K562 (cell line): ENCODE results near the gene LCP2. TPM values are rescaled to one million over a fixed set of nuclear protein-coding genes. Genes with fewer than 3 reads are reported as not detected.

Experiments
- ATAC-seq: fragments of 200-7000 bp; cut with Tn5 transposase; 3 replicates; pipeline ENCODE4 v1.9.1; 2020; ENCODE audit warnings: moderate library complexity
- BruUV-seq: library from RNA; stranded (reverse); fragments of 400-500 nt; replicated peaks from 2 replicates; lab custom pipeline; 2021; lab: Mats Ljungman, UMichigan
- CTCF ChIA-PET: fragments of 300-600 bp; formaldehyde crosslinking; extraction: SDS; loops from one replicate; lab custom pipeline; 2021; ENCODE audit warnings: low intra/inter-chr PET ratio; lab: Yijun Ruan, JAX
- POLR2A ChIA-PET: fragments of 300-600, 350-650 bp; sonication (Branson Sonifier 250); formaldehyde crosslinking; extraction: SDS; loops from one replicate; lab custom pipeline; 2021; ENCODE audit warnings: antibody characterized with exemption, inconsistent platforms; lab: Yijun Ruan, JAX
- DNase-seq, 4 experiments: peaks; one replicate each; pipeline versions ENCODE4 v3.0.0 to v3.0.0-alpha.2; 2011 to 2018; ENCODE audit warnings: low spot score in 3 of 4, mixed read lengths in 3 of 4; ENCODE audit errors: extremely low read depth in 1 of 4
- FAIRE-seq: peaks from 2 replicates; lab custom pipeline; 2011; peaks lifted over from hg19 to GRCh38; lab: Jason Lieb, UNC
- H2AFZ ChIP-seq: 2 replicates; pipeline ENCODE4 v1.6.0; 2011; ENCODE audit warnings: low read depth, low read length, control low read depth, inconsistent platforms
- H3K27ac ChIP-seq: fragments of 200-600 bp; 3 replicates; pipeline ENCODE4 v1.8.0; 2011; ENCODE audit warnings: low read depth, mild to moderate bottlenecking, control low read depth, inconsistent platforms, low read length, moderate library complexity, mixed read lengths; ENCODE audit errors: extremely low read depth
- H3K27me3 ChIP-seq, 2 experiments: fragments of 300-600 bp in 1 of 2; 2 replicates in 1 of 2; 3 replicates in 1 of 2; pipeline versions ENCODE4 v1.6.0 to v1.8.0; 2011; ENCODE audit warnings: inconsistent platforms in 2 of 2, low read length in 2 of 2, mild to moderate bottlenecking in 1 of 2, mixed read lengths in 1 of 2, moderate library complexity in 1 of 2; ENCODE audit not compliant: control insufficient read depth in 2 of 2, insufficient read depth in 2 of 2
- H3K36me3 ChIP-seq: fragments of 300-600 bp; 3 replicates; pipeline ENCODE4 v1.8.0; 2011; ENCODE audit warnings: mild to moderate bottlenecking, low read length, inconsistent platforms; ENCODE audit not compliant: control insufficient read depth, insufficient read depth
- H3K4me1 ChIP-seq, 2 experiments: fragments of 200-600 bp in 1 of 2; replicated peaks in 1 of 2; 2 replicates in 1 of 2; 3 replicates in 1 of 2; pipeline versions ENCODE4 v1.5.1 to v1.8.0; 2011; ENCODE audit warnings: inconsistent platforms in 2 of 2, low read length in 2 of 2, mild to moderate bottlenecking in 1 of 2, mixed read lengths in 1 of 2, moderate library complexity in 1 of 2; ENCODE audit not compliant: control insufficient read depth in 2 of 2, insufficient read depth in 2 of 2
- H3K4me2 ChIP-seq: 2 replicates; pipeline ENCODE4 v1.6.1; 2011; ENCODE audit warnings: low read length, control low read depth, inconsistent platforms, mixed read lengths; ENCODE audit not compliant: insufficient read depth
- H3K4me3 ChIP-seq: fragments of 200-600 bp; sonication (generic), shearing (Covaris generic); 2 replicates; pipeline ENCODE4 v1.5.1; 2016; ENCODE audit warnings: control low read depth, inconsistent platforms
- H3K79me2 ChIP-seq: fragments of 200-600 bp; 3 replicates; pipeline ENCODE4 v1.8.0; 2011; ENCODE audit warnings: low read length, inconsistent platforms; ENCODE audit not compliant: control insufficient read depth, insufficient read depth
- H3K9ac ChIP-seq, 2 experiments: 2 replicates each; pipeline versions ENCODE4 v1.6.0 to v1.6.1; 2011; ENCODE audit warnings: low read depth in 2 of 2, low read length in 2 of 2, control low read depth in 1 of 2, inconsistent platforms in 1 of 2, mild to moderate bottlenecking in 1 of 2, mixed read lengths in 1 of 2; ENCODE audit not compliant: insufficient read depth in 1 of 2
- H3K9me1 ChIP-seq: one replicate; pipeline ENCODE4 v1.6.0; 2011; ENCODE audit warnings: inconsistent platforms, mild to moderate bottlenecking, low read length, moderate library complexity; ENCODE audit not compliant: control insufficient read depth, insufficient read depth
- H3K9me3 ChIP-seq: replicated peaks from 2 replicates; pipeline ENCODE4 v1.5.1; 2011; ENCODE audit warnings: low read depth, low read length, inconsistent platforms; ENCODE audit not compliant: control insufficient read depth, insufficient read depth
- H4K20me1 ChIP-seq: replicated peaks from 2 replicates; pipeline ENCODE4 v1.6.1; 2011; ENCODE audit warnings: low read length, inconsistent platforms, mixed read lengths; ENCODE audit not compliant: control insufficient read depth, insufficient read depth
- CLOCK ChIP-seq: fragments of 250-450 bp; sonication (Bioruptor Pico); IDR thresholded peaks from 2 replicates; pipeline ENCODE4 v1.4.0; 2020; ENCODE audit warnings: mild to moderate bottlenecking, moderate library complexity, borderline replicate concordance
- MYNN ChIP-seq, 2 experiments: sonication (generic); formaldehyde crosslinking in 1 of 2; IDR thresholded peaks; 2 replicates each; pipeline versions ENCODE4 v1.5.0 to v1.6.1; 2016 to 2020; ENCODE audit warnings: antibody characterized with exemption in 1 of 2, missing genetic modification reagents in 1 of 2
- RFX1 ChIP-seq: fragments of 450-650 bp; IDR thresholded peaks from 2 replicates; pipeline ENCODE4 v1.6.1; 2016; ENCODE audit warnings: mild to moderate bottlenecking, moderate library complexity
- WGBS: fragments of 100-300 bp; shearing (Covaris generic); methylation state at CpG from one replicate; pipeline ENCODE4 v1.1.6; 2016; ENCODE audit warnings: low coverage, mixed read lengths; ENCODE audit not compliant: insufficient coverage; ENCODE audit errors: missing lambda C conversion rate; 5-methylcytosine and 5-hydroxymethylcytosine counted together
- in situ Hi-C: fragments of 300-500 bp; cut with MboI; formaldehyde crosslinking; loops from 4 replicates; pipeline ENCODE4 v1.15.0; 2018; ENCODE audit warnings: inconsistent platforms, mixed read lengths
- intact Hi-C: fragments of 100-400 bp; cut with micrococcal nuclease; formaldehyde crosslinking; loops from 2 replicates; pipeline ENCODE4 v1.14.2; 2022
- polyA plus RNA-seq, 8 experiments: library from polyadenylated mRNA; depleted of rRNA in 4 of 8; stranded (reverse) in 5 of 8; unstranded in 3 of 8; fragments of >200 nt; fragmentation: Nextera tagmentation in 2 of 8; fragmentation: Illumina TruSeq in 1 of 8; extraction: Ambion mirVana in 2 of 8; extraction: Trizol in 1 of 8; gene quantifications; 2 replicates each; pipeline versions ENCODE4 v1.2.1 to v1.2.3, GENCODE V29; 2011 to 2014; ENCODE audit warnings: inconsistent platforms in 1 of 8, missing spikeins in 1 of 8
- total RNA-seq, 7 experiments: library from RNA; depleted of rRNA in 6 of 7; stranded (reverse); fragments of >200 nt in 6 of 7; fragmentation: Illumina TruSeq in 2 of 7; extraction: Trizol in 2 of 7; gene quantifications; 2 replicates each; pipeline versions ENCODE4 v1.2.1 to v1.2.3, GENCODE V29; 2011 to 2021; ENCODE audit warnings: low replicate concordance in 1 of 7
- TF ChIP-seq, protein P1 (sequence below), 3 experiments: IDR thresholded peaks in 2 of 3; conservative IDR thresholded peaks in 1 of 3; 2 replicates each; pipeline ENCODE4 v1.5.1; 2011 to 2012; ENCODE audit warnings: low read length in 3 of 3, mild to moderate bottlenecking in 3 of 3, control low read depth in 2 of 3, improper control_type of control experiment in 1 of 3, inconsistent platforms in 1 of 3, low read depth in 1 of 3, mixed read lengths in 1 of 3, moderate library complexity in 1 of 3; ENCODE audit not compliant: insufficient read depth in 2 of 3

LCP2 gene
- total and polyA plus RNA-seq, 9 of the 15 experiments (the other 6 are each of a cell fraction or from before 2014, with no cell fraction given), result 4.0 to 31.3 (median 14.6) TPM

- no peak overlapping the region for H3K4me3 ChIP-seq
- intact Hi-C loops (no loop called here), in situ Hi-C loops (loop anchor here (10.0 to 25.0 kb wide), 2 partner anchors 403 to 1234 kb away; no protein-coding TSS in a partner anchor)
Observed at GRCh38 chr5:170221327-170221741, 76.2 kb downstream of the LCP2 start.

More at GRCh38 chr5:170221327-170221741, 76.2 kb downstream of the LCP2 start:
- BruUV-seq, result no TSS peak
- H2AFZ ChIP-seq, result no peak overlapping the region
- no peaks in the 10 kb centered on the region for H3K9me1 ChIP-seq
- no peak for FAIRE-seq
- H3K4me2 ChIP-seq, result no peak overlapping the region
- no peak for DNase-seq
- no peak for ATAC-seq
- H3K9ac ChIP-seq, result no peak overlapping the region
- no peaks in the 10 kb centered on the region for H3K4me1 ChIP-seq
- no peaks in the 10 kb centered on the region for H3K79me2 ChIP-seq
- WGBS, result 9% methylated on average over 6 of the region's 6 CpGs
- H3K27ac ChIP-seq, result no peak overlapping the region
- no peaks in the 10 kb centered on the region; the same call in 1 of the 2 replicates for H4K20me1 ChIP-seq
- ChIA-PET CTCF (no interaction called here), POLR2A (interaction anchor here (0.7 kb wide), 1 partner anchor 13 kb away, joined by 3 read pairs; no protein-coding TSS in a partner anchor)
- H3K27me3 ChIP-seq, result peaks cover 0 to 5% of the 10 kb centered on the region in 2 experiments; a peak in 2 of 5 replicates
- TF ChIP-seq MYNN (IDR thresholded peaks at IDR 0.05) (0 out of 2 replicates have a peak, but pooled peaks have one; percentile 26), MYNN (CRISPR knock-in tag; IDR thresholded peaks at IDR 0.05) (no peak), RFX1 (peak; percentile 55), CLOCK (no peak)
- TF ChIP-seq, protein P1, sequence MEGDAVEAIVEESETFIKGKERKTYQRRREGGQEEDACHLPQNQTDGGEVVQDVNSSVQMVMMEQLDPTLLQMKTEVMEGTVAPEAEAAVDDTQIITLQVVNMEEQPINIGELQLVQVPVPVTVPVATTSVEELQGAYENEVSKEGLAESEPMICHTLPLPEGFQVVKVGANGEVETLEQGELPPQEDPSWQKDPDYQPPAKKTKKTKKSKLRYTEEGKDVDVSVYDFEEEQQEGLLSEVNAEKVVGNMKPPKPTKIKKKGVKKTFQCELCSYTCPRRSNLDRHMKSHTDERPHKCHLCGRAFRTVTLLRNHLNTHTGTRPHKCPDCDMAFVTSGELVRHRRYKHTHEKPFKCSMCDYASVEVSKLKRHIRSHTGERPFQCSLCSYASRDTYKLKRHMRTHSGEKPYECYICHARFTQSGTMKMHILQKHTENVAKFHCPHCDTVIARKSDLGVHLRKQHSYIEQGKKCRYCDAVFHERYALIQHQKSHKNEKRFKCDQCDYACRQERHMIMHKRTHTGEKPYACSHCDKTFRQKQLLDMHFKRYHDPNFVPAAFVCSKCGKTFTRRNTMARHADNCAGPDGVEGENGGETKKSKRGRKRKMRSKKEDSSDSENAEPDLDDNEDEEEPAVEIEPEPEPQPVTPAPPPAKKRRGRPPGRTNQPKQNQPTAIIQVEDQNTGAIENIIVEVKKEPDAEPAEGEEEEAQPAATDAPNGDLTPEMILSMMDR (IDR thresholded peaks at IDR 0.05 in 2 of 3, conservative IDR thresholded peaks at IDR 0.05 in 1 of 3; ENCODE audit: insufficient read depth in 2 of 3, low read depth in 1 of 3, low read length in 3 of 3), result peak; percentile 10 to 13 (median 11); a peak in 1 of 6 replicates
- H3K36me3 ChIP-seq, result no peaks in the 10 kb centered on the region
- no peaks in the 10 kb centered on the region for H3K9me3 ChIP-seq
